ENCODE measurements around the gene ZNF264.
"Not testable (repeated sequence)": the region's sequence is repeated elsewhere in the genome, so short reads cannot be mapped to it uniquely, and the experiment has no call there.

The ZNF264 gene

DNA sequence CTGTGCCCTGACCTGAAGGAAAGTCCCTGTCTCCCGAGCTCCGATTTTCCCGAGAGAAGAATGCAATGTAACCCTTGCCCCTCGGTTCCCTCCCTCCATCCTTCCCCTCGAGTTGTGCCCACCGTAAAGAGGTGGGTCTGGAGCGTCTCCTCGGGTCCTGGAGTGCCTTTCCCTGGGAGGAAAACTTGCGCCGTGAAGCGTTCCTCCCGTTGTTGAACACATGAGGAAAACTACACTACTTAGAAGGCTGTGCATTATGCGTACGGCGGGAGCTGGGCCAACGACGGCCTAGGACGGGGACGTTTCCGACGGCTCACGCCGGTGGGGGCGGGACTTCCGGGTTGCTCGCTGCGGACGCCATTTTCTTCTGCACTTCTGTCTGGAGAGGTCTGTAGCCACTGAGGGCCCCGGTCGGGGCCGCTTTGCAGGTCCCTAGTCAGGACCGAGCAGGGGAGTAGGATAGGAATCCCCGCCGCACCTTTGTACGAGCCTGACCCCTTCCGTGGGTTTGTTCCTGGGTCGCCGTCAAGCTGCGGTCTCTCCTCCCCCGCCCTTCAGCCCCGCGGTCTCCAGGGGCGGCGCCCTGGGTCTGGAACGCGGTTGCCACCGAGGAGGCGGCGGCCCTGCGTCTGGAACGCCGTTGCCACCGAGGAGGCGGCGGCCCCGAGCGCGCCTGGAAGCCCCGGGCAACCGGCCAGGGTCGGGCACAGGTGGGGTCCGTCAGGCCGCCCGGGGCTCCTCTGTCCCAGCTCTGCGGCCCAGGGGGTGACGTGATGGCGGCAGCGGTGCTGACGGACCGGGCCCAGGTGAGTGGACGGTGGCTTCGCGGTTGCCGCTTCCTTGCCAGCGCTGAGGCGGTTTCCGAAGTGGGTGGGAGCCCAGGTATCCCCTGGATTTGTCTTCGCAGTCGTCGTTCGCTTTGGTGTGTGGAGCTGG is at the start of gene ZNF264:
ZNF264 (plus strand) TSS at position 360 of the 936 bp plus-strand sequence; CDS start at position 774, 414 bp downstream.
- DNase-seq (ENCODE audit: low spot score), result no peak

DNA sequence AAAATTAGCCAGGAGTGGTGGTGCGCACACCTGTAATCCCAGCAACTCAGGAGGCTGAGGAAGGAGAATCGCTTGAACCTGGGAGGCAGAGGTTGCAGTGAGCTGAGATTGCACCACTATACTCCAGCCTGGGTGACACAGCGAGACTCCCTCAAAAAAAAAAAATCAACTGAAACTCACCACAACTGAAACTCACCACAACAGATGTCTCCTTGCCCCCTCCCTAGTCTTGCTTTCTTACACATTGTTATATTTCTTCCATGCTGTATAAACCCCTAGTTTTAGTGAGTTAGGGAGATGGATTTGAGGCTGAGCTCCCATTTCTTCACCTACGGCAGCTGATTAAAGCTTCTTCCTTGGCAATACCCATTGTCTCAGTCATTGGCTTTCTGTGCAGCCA is 49.6 kb upstream of the ZNF264 start:
- no peak for DNase-seq (ENCODE audit: low spot score)

DNA sequence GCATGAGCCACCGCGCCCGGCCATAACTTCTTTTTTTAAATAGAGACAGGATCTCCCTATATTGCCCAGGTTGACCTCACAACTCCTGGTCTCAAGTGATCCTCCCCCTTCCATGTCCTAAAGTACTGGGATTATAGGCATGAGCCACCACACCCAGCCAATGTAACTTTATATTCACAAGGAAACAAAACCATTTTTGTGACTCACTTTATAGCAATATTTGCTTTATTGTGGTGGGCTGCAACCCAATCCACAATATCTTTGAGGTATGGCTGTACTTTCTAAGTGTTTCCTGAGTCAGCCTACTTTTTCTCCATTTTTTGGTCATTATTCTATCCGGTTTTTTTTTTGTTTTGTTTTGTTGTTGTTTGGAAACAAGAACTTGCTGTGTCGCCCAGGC is 38.4 kb upstream of the ZNF264 start:
- no peak for DNase-seq (ENCODE audit: low spot score)

DNA sequence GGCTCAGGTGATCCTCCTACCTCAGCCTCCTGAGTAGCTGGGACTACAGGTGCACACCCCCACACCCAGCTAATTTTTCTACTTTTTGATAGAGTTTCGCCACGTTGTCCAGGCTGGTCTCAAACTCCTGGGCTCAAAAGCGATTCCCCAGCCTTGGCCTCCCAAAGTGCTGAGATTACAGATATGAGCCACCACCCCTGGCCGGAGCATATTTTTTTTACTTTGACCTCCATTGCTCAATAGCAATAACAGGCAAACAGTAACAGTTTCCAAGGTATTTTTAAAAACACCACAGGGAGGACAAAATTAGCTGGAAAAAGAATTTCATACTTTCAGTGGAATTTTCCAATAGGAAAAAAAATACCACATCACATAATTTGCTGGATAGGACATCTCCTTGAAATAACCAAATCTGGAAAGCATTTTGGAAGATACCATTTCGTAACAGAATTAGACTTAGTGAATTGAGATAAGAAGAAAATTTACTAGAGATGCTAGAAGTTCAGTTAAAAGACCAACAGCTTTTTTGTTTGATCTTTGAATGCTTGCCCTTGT is 29.2 kb upstream of the ZNF264 start:
- no peak for DNase-seq (ENCODE audit: low spot score)

DNA sequence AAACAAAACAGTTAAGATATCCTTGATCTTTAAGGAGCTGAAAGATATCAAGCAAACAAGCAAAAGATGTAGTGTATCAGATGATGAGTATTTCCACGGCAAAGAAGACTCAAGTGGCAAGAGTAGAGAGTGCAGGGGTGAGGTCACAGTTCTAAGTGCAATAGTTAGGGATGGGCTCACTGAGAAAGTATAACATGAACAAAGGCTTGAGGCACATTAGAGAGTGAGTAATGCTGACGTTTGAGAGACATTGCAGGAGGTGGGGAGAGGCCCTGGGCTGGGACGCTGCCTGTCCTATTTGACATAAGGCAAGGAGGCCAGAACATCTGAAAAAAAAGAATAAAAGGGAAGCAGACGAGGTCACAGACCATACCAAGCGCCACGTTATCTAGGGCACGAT is 25.5 kb upstream of the ZNF264 start:
- peak; percentile 4 for DNase-seq (ENCODE audit: low spot score)

DNA sequence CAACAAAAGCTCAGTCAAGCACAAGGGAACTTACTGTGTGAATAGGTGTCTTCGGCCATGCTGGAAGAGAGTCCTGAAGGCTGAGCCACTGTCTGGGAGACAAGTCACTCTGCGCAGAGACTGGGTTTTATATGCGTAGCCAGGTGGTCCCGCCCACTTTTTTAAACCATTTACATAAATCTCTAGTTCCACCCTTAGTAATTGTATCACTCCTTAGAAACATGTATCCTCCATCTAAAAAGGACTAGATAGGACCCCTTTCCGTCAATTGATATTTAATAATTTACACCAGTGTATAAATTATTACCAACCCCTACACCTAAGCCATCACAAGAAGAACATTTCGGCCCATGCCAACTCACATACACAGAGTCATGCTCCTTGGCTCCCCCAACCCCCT is 23.9 kb upstream of the ZNF264 start, which contains the start of gene DUXA:
DUXA (minus strand) TSS at position 101 of the 400 bp plus-strand sequence; CDS start at position 59, 42 bp downstream.
- no peak for DNase-seq (ENCODE audit: low spot score)

DNA sequence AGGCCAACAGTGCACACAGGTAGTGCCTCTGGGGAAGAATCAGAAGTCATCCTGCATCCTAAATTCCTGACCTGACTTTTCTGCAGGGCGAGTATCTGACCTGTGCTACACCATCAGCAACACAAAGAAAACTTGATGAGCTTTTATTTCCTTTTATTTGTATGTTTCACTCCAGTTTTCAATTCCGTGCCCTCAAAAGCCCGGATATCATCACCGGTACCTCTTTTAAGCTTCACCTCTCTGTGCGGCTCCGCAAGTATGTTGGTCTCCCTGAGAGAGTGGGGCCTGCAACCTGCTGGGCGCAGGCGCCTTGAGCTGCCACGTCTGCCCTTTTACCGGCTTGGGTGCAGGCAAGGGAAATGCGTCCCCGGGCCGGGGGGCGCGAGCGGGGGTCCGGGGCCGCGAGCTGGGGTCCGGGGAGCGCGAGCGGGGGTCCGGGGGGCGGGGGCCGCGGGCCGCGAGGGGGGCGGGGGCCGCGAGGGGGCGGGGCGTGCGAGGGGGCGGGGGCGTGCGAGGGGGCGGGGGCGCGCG is 19.7 kb upstream of the ZNF264 start:
- DNase-seq (ENCODE audit: low spot score), result no peak

DNA sequence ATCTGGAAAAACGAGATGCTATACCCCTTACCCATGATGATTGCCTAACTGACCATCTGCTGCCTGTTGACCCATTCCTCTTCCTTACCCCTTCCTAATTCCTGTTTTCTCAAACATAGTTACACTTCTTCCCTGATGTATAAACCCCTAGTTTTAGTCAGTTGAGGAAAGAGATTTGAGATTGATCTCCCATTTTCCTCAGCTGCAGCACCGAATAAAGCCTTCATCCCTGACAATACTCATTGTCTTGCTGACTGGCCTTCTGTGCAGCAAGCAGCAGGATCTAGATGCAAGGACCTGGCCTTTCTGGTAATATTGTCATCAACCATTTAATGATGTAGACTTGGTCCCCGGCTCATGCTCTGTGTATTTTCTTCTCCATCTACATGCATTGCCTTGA is 999 bp upstream of the ZNF264 start:
- DNase-seq (ENCODE audit: low spot score), result no peak

DNA sequence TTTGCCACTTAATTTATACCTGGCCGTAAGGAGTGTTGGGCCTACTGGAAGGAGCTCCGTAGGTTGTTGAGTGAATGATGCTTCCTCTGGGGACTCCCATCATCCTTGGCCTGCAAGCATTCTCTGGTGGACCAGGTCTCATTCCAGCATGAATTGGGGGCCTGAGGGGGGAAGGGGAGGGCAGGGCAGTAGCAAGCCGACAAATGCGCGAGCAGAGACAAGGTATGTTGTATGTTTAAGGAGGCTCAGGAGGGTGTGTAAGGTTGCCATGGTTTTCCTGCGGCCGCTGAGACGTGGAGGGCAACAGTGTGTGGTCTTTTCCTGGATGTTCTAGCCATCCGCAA is 749 bp downstream of the ZNF264 start:
- DNase-seq (ENCODE audit: low spot score), result no peak

DNA sequence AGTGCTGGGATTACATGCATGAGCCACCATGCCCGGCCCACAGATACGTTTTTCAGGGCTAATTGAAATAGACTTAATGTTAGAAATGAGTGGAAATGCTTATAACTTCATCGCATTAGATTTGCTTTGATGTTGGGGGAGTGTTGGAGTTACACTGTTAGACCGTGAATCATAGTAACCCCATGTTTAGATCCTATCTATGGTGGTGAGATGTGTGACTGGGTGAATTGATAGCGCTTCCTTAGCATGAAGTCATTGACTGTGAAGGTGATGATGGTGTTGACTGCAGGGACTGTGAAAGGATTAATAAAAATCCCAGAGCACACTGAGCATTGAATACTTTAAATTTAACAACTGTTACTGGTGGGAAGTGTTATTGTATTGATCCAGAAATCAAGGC is 1.7 kb downstream of the ZNF264 start:
- no peak for DNase-seq (ENCODE audit: low spot score)

DNA sequence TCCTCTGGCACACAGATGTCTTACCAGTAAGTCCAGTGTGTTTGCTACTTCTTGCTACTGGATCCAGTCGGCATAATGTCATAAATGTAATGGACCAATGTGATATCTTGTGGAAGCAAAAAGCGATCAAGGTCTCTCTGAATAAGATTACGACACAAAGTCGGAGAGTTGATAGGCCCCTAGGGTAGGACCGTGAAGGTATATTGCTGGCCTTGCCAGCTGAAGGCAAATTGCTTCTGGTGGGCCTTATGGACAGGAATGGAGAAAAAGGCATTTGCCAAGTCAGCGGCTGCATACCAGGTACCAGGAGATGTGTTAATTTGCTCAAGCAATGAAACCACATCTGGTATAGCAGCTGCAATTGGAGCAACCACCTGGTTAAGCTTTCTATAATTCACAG is 6.6 kb downstream of the ZNF264 start:
- not testable (repeated sequence) for DNase-seq (ENCODE audit: low spot score)

DNA sequence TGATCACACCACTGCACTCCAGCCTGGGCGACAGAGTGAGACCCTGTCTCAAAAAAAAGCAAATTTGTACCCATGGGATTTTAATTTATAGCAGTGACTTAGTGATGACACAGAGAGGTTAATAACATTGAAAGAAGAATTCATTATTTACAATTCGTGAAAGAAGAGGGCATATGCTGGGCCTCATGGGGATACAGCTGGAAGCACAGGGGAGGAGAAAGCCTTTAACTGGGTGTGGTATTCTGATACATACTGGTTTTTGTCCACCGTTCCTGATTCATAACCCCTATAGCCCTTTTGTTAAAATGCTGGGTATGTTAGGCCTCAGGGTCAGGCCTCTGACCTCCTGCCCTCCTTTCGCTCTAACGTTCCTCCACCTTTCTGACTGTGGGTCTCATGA is 10.9 kb downstream of the ZNF264 start:
- no peak for DNase-seq (ENCODE audit: low spot score)

DNA sequence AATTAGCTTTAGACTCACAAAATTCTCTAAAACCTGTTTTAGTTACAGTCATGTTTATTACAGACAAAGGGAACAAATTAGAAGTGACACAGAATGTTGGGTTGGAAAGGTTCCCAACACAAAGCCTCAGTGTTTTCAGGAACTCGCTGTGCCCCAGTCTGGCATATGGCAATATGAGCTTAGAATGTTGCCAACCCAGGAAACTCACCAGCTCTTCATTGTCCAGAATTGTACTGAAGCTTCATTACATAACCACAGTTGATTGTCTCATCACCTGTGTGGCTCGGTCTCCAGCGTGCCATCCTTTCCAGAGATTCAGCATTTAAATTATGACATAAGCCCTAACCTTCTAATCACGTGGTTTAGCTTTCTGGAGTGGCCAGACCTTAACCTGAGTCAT is 19.1 kb downstream of the ZNF264 start:
- DNase-seq (ENCODE audit: low spot score), result no peak

DNA sequence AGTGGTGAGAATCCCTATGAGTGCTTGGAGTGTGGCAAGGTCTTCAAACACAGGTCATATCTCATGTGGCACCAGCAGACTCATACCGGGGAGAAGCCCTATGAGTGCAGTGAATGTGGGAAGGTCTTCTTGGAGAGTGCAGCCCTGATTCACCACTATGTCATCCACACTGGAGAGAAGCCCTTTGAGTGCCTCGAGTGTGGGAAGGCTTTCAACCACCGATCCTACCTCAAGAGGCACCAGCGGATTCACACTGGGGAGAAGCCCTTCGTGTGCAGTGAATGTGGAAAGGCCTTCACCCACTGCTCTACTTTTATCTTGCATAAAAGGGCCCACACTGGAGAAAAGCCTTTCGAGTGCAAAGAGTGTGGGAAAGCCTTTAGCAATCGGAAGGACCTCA is 20.8 kb downstream of the ZNF264 start:
- DNase-seq (ENCODE audit: low spot score), result no peak

DNA sequence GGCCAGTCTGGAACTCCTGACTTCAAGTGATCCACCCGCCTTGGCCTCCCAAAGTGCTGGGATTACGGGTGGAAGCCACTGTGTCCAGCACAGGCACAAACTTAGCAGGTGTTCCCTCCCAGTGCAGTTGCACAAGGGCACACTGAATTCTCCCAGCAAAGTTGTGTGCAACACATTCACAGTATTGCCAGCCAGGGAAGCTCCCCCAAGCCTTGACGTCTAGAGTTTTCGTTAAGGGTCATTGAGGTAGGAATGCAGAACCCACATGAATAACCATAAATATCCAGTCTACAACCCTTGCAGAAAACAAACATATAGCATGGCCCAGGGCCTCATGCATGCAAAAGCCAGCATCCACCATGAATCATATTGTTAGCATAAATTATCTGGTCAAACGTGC is 36.2 kb downstream of the ZNF264 start:
- DNase-seq (ENCODE audit: low spot score), result no peak

DNA sequence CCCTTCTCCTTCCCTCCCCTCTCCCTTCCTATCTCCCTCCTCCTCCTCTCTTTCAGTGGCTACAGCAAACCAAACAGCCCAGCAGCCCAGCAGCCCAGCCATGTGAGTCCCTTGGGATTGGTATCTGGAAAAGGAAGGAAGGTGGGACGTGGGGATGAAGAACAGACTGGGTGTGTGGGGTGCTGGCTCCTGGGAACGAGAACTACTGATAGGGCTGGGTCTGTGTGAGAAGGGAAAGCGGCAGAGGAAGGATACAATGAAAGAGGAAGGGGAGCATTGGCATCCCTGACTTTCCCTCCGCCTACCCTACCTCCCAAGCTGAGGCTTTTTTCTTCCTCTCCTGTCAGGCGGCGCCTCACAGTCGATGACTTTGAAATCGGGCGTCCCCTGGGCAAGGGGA is 40.4 kb downstream of the ZNF264 start:
- DNase-seq (ENCODE audit: low spot score), result no peak

DNA sequence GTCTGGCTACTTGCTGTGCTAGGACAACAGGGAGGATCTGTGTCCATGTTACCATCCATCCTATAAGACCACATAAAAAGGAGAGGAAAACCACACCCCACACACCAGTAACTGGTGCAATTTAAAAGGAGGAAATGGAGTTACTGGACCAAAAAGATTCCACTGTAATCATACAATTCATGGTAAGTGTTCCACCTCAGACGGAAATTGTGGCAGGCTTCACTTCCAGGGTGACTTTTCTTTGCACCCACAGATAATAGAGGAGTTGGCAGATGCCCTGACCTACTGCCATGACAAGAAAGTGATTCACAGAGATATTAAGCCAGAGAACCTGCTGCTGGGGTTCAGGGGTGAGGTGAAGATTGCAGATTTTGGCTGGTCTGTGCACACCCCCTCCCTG is 41.9 kb downstream of the ZNF264 start:
- no peak for DNase-seq (ENCODE audit: low spot score)

DNA sequence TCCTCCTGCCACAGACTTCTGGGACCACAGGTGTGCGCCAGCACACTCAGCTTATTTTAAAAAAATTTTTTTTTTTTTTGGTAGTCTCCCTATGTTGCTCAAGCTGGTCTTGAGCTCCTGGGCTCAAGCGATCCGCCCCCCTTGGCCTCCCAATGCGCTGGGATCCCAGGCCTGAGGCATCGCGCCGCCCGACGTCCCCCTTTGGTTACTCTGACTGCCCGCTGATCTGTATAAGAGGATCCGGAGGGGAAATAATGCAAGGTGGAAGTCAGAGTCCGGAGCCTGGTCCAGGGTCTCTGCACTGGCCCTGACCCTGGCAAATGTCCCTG is 48.6 kb downstream of the ZNF264 start:
- DNase-seq (ENCODE audit: low spot score), result no peak

DNA sequence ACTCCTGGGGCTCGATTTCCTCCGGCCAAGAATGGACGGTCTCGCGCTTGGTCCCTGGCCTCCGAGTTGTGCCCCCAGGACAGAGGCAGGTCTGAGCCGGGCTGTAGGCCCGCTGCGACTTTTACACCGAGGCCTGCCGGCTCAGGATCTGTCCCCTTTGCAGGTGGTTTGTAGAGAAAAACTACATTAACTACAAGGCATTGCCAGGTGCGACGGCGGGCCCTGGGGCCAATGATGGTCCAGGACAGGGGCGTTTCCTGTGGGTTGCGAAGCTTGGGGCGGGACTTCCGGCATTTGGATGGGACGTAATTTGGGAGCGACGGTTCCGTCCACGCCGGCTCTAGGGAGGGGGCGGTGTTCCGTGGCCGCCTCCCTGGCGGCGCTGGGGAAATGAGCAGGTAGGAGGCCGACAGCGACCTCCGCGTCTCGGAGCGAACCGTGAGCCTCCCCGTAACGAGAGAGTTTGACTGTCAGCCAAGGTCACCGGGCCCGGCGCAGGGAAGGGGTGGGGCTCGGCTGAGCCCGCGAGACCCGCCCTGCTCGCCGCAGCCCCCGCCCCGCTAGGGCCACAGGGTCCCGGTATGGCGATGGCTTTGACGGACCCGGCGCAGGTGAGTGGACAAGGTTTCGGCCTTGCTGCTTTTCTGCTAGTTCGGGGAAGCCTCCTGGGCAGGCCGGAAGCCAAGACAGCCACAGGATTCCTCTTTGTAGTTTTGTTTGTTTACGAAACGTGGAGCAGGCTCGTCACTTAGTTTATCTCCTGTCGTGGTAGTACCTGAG is 49.2 kb downstream of the ZNF264 start, which contains the start of gene ZNF805:
ZNF805 (plus strand) TSS at position 322 of the 780 bp plus-strand sequence; CDS start at position 582, 260 bp downstream.
- peak; percentile 86 for DNase-seq (ENCODE audit: low spot score)

DNA sequence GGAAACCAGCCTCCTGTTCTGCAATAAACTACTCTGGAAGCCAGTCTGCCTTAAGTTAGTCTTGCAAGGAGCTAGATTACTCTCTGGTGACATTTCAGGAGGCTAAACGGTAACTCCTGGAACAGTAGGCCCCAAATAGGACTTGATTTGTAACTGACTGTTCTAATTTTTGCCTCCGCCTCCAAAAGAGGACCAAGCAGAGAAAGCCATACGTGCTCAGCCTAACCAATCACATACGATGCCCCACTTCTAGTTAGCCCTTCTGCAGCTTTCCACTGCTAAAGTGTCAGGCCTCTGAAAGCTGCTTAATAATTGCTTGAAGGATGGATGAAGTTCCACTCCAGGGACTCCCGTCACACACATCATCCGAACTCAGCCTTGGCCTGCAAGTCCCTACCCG is 49.9 kb downstream of the ZNF264 start:
- DNase-seq (ENCODE audit: low spot score), result no peak

DNA sequence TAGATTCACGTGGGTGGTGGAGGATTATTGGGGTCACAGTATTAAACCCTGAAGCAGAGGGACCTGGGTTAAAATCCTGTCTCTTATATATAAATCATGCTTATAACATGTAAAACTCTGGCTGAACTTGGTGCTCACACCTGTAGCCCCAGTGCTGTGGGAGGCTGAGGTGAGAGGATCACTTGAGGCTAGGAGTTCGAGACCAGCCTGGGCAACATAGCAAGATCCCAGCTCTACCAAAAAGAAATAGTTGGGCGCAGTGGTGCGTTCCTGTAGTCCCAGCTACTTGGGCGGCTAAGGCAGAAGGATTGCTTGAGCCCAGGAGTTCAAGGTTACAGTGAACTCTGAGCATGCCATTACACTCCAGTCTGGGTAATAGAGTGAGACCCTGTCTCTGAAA is 51.5 kb downstream of the ZNF264 start:
- no peak for DNase-seq (ENCODE audit: low spot score)

DNA sequence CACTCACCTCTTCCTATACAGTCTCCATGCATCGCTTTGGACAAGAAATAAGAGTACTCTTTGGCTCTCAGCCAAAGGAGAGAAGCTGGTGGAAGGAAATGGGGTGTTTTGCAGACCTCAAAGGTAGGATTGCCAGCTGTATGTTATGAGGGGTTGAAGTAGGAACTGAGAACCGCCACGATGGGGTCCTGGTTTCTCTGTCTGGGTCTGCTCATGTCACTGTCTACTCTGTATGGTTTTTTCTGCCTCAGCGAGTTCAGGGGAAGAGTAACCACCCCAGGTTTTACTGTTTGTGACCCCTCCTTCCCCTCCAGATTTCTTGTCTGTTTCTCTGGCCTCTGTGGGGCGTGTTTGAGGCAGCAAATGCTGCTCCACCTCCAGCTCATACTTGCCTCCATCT is 53.2 kb downstream of the ZNF264 start:
- DNase-seq (ENCODE audit: low spot score), result no peak

DNA sequence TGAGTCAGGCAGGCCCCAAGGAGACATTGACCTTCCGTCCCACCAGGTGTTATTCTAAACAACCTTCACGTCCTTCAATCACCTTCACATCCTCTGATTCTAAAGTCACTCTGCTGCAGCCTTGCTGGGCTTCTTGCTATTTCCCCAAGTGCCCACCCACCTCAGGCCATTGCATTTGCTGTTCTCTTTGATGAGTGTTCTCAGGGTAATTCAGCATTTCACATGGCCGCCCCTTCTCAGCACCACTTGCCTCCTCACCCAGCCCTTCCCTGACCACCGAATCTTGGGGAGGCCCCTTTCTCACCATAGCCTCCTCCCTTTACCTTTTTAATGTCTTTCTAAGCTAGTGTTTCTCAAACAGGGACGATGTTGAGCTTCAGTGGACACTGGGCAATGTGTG is 53.8 kb downstream of the ZNF264 start:
- DNase-seq (ENCODE audit: low spot score), result no peak
